ENCODE data around the gene TMEM266. TPM values are rescaled to one million over a fixed set of nuclear protein-coding genes. Genes with fewer than 3 reads are reported as not detected.

Gene TMEM266
- total and polyA plus RNA-seq, 2 of the 4 experiments (the other 2 are of a cell fraction): not detected

GRCh38 chr15:76123031-76123430 is 63.2 kb downstream of the TMEM266 start:
- POLR2A ChIA-PET (ENCODE audit: unreplicated experiment): no interaction called here
- no peak overlapping the region for H2AK9ac ChIP-seq (replicated peaks; ENCODE audit: low read depth, low read length, poor library complexity)
- CTCF ChIA-PET: interaction anchor here (0.7 kb wide), 1 partner anchor 399 kb away, joined by 5 read pairs; no protein-coding TSS in a partner anchor

More at GRCh38 chr15:76123031-76123430, 63.2 kb downstream of the TMEM266 start:
- DNase-seq (no peak), ATAC-seq (ENCODE audit: low read depth) (no peak)
- no peak overlapping the region for H2BK5ac ChIP-seq (ENCODE audit: low read depth, low read length, poor library complexity, severe bottlenecking)
- no peak overlapping the region for H2BK120ac ChIP-seq (ENCODE audit: low read depth, low read length)
- TF ChIP-seq CEBPB (IDR thresholded peaks at IDR 0.05; ENCODE audit: low read depth, low read length): no peak
- no peak for TF ChIP-seq SMC3 (IDR thresholded peaks at IDR 0.05; ENCODE audit: low read depth, low read length)
- TF ChIP-seq RCOR1 (IDR thresholded peaks at IDR 0.05; ENCODE audit: insufficient replicate concordance, low read length): no peak
- no peak for TF ChIP-seq RFX5 (IDR thresholded peaks at IDR 0.05; ENCODE audit: low read depth, low read length)
- TF ChIP-seq POLR2A (IDR thresholded peaks at IDR 0.05; ENCODE audit: low read depth, low read length): no peak
- no peak for TF ChIP-seq USF2 (IDR thresholded peaks at IDR 0.05; ENCODE audit: low read depth, low read length)
- dilution Hi-C loops (cut with HindIII; ENCODE audit: low sequenced_read_pairs, unreplicated experiment): no loop called here
- no peaks in the 10 kb centered on the region for H3K9me1 ChIP-seq (ENCODE audit: insufficient read depth, low read length)
- H3K36me3 ChIP-seq (ENCODE audit: control insufficient read depth, insufficient read depth, low read length): no peaks in the 10 kb centered on the region
- H2BK15ac ChIP-seq (ENCODE audit: low read depth, low read length): no peak overlapping the region
- H4K20me1 ChIP-seq (ENCODE audit: insufficient read depth, low read length): no peaks in the 10 kb centered on the region
- no peak overlapping the region for H4K8ac ChIP-seq (ENCODE audit: low read depth in 2 of 2, low read length in 2 of 2)
- peaks cover 17% of the 10 kb centered on the region for H3K27me3 ChIP-seq (ENCODE audit: control insufficient read depth, insufficient read depth, low read length)
- H3K23ac ChIP-seq (ENCODE audit: low read depth, low read length): no peak overlapping the region
- no peak overlapping the region for H4K91ac ChIP-seq (ENCODE audit: insufficient read depth, low read depth, low read length)
- no peaks in the 10 kb centered on the region for H3K4me1 ChIP-seq (ENCODE audit: control insufficient read depth, insufficient read depth, low read length)
- H4K5ac ChIP-seq (ENCODE audit: low read depth, low read length): no peak overlapping the region
- BruUV-seq (replicated peaks): no TSS peak
- H3K56ac ChIP-seq (ENCODE audit: extremely low read depth, insufficient read depth, low read length): no peak overlapping the region
- H3K18ac ChIP-seq (ENCODE audit: low read depth, low read length): no peak overlapping the region
- no peak overlapping the region for H3K4me3 ChIP-seq (ENCODE audit: insufficient read depth, low read depth, low read length)
- no peak overlapping the region for H2BK20ac ChIP-seq (ENCODE audit: low read depth, low read length)
- peaks cover 5% of the 10 kb centered on the region; the same call in 1 of the 2 replicates for H3K9me3 ChIP-seq (ENCODE audit: control insufficient read depth, insufficient read depth, low read length)
- no peak overlapping the region for H3K9ac ChIP-seq (ENCODE audit: low read depth, low read length)
- H3K4me2 ChIP-seq (ENCODE audit: low read depth, low read length): no peak overlapping the region
- no peaks in the 10 kb centered on the region for H3K79me1 ChIP-seq (ENCODE audit: low read depth in 1 of 2, low read length in 2 of 2)
- H2AK5ac ChIP-seq (ENCODE audit: low read depth, low read length): no peak overlapping the region
- H2AFZ ChIP-seq (replicated peaks; ENCODE audit: low read length, poor library complexity): no peak overlapping the region
- no peak overlapping the region for H3K14ac ChIP-seq (replicated peaks; ENCODE audit: low read depth, low read length)
- intact Hi-C loops (cut with micrococcal nuclease): no loop called here
- in situ Hi-C loops (cut with MboI; ENCODE audit: low sequenced_read_pairs): no loop called here
- H3K27ac ChIP-seq (ENCODE audit: insufficient read depth, low read length): no peak overlapping the region
- H3K4ac ChIP-seq (ENCODE audit: low read depth, low read length): no peak overlapping the region
